Hepatocyte (in vitro differentiated cells): ENCODE data around the gene TINCR.

Experiments used
- CTCF ChIP-seq: fragments of 200-600 bp; sonication (generic); IDR thresholded peaks from 2 replicates; pipeline ENCODE4 v1.5.1; 2016; ENCODE audit warnings: antibody characterized with exemption, mild to moderate bottlenecking; ENCODE audit not compliant: poor library complexity
- EZH2 ChIP-seq: fragments of 200-600 bp; sonication (generic); IDR thresholded peaks from 2 replicates; pipeline ENCODE4 v1.6.1; 2016; ENCODE audit warnings: antibody characterized with exemption, mild to moderate bottlenecking, borderline replicate concordance

DNA sequence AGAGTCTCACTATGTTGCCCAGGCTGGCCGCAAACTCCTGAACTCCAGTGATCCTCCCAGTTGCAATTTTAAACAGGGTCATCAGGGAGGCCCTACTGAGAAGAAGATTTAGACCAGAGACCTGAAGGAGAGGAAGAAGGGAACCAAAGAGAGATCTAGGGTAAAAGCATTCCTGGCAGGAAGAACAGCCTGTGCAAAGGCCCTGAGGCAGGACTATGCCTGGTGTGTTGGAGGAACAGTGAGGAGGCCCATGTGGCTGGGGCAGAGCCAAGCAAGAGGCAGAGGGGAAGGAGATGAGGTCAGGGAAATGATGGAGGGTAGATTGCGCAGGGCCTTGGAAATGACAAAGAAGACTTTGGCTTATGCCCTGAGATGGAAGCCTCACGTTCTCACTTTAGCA is 34.5 kb downstream of the TINCR start:
- TF ChIP-seq CTCF (no peak), EZH2 (no peak)
